Limb (tissue), 2 donors: ENCODE results near the gene GFRA4.

ENCODE experiments used
- DNase-seq, 2 donors: peaks; one replicate each; pipeline ENCODE4 v3.0.0-alpha.2; 2016; ENCODE audit errors: extremely low spot score in 2 of 2

Gene GFRA4

DNA sequence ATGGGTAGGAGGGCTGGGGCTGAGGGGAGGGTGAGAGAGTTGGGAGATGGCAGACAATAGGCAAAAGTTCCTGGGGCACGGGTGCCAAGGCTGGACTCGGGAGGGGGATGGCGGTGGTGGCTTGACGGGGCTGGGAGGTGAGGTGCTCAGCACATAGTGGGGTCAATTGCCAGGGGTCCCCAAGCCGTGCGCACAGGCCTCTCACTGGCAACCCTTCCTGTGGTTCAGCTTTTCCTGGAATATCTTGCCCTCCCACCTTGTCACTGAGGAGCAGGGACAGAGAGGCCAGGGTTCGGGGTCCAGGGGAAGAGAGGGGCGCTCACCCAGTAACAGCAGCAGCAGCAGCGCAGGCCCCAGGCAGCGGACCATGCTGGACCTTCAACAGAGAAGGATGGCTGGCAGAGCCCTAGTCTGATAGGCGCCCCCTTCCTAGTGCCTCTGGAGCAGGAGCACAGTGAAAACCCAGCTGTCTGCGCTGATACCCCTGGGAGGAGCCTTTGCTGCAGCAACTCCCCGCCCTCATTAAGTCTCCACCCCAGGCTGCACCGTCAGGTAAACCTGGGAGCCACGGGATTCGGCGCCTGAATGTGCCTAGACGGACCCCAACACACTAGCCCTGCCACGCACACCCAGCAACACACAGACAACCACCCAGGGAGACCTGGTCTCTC, at the start of gene GFRA4:
Gene GFRA4, minus strand, starts transcription at position 369 of the 671 bp plus-strand sequence. Its CDS starts 0 bp downstream, at position 369.
- no peak for DNase-seq

DNA sequence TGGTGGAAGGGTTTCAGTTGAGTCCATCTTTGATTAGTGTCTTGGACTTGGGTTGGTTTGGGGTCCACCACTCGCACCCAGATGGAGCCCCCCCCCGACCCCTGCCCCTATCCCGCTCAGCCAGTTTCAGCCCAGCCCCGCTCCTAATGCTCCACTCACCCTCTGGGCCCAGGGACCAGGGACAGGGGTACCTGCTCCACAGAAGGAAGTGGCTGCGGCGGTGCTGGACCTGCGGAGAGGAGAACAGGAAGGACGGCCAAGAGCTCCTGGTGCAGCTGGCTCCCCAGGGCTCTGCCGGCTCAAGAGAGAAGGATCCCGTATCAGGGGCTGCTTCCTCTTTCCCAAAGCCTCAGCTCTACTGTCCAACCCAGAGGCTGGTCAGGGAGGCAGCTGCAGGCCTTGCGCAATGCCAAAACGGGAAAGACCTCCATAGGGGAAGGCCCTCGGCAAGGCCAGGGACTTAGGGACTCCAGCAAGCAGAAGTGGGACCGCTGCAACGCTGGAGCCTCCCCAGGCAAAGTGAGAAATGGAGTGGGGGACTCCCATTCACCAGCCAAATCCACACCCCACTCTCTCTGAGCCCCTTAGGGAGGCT, 49.2 kb upstream of the GFRA4 start, which contains the start of gene SIGLEC1:
Gene SIGLEC1, minus strand, starts transcription at position 322 of the 595 bp plus-strand sequence. CDS start 5,472 bp downstream, outside the sequence.
- DNase-seq = peak in 1 of 2 donors; percentile 21

DNA sequence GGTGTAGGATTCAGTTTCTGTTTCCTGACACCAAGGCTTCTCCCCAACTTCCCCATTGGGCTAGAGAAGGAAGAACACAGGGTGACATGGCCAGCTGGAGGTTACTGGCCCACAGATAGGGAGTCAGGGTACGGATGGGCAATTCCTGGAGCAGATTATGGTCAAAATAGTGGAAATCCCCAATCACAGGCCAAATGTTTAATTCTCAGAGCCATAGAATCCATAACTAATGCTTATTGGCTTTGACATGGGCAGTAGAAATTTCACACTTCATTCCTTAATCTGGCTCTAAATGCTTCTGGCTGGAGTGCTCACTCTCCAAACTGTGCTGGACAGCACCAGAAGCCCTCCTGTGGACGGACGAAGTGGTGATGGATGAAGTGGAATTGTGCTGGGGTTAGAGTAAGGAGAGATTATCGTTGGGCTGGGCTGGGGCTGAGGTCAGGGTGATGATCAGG, 48.3 kb upstream of the GFRA4 start:
- DNase-seq = peak in 1 of 2 donors; percentile 18

GRCh38 chr20:3710703-3711483, 47.7 kb upstream of the GFRA4 start:
- DNase-seq = peak in 1 of 2 donors; percentile 91

DNA sequence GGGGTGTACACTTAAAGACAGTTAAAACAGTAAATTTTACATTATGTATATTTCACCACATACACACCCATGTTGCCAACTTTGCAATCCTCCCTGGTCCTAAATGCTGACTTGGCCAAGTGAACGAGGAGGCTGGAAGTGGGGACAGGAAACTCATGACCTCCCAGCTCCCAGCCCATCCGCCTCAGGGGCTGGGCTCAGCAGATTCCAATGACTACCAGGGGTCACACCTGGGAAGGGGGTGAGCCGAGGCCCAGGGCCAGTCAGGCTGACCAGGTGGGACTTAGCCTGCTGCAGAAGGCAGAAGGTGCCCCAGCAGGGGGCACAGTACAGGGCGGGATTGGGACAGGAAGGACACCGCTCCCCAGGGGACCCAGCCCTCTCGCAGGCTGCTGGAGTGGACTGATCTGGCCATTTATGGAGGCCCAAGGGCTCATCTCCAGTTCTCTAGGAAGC, 46.8 kb upstream of the GFRA4 start:
- peak in 1 of 2 donors; percentile 31 for DNase-seq

GRCh38 chr20:3707508-3707899, 44.3 kb upstream of the GFRA4 start:
- no peak for DNase-seq

DNA sequence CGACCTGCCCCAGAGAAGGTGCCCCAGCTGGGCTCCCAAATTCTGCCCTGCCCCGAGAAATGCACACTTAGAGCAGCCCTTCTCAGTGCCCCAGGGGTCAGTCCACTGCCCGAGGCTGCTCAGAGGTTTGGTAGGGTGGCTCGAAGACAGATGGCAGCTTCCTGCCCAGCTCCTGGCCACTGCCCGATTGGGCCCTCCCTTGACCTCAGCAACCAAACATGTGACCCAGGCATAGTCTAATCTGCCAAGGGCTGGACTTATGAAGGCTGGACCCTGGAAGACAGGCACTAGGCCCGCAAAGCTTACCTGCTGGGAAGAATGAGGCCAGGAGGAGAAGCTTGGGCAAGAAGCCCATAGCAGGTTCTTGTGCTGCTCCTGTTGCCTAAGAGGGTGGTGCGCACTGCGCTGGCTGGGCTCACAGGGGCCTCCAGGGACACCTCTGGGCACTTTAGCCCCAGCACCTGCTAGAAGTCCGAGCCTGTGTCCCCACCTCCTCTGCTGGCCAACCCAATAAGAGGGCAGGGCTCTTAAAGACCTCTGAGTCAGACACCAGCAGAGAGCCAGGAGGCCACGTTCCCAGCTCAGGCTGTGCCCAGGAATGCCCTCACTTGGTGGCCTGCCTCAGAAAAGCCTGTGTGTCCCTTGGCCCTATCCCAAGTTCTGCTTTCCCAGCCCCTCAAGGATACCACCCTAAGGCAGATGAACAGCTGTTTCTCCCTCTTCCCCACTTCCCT, 43.7 kb upstream of the GFRA4 start:
- no peak for DNase-seq

GRCh38 chr20:3705970-3706739, 43.0 kb upstream of the GFRA4 start:
- DNase-seq = no peak

GRCh38 chr20:3705491-3705969, 42.3 kb upstream of the GFRA4 start:
- DNase-seq = no peak

GRCh38 chr20:3704087-3704486, 40.9 kb upstream of the GFRA4 start:
- DNase-seq = no peak

DNA sequence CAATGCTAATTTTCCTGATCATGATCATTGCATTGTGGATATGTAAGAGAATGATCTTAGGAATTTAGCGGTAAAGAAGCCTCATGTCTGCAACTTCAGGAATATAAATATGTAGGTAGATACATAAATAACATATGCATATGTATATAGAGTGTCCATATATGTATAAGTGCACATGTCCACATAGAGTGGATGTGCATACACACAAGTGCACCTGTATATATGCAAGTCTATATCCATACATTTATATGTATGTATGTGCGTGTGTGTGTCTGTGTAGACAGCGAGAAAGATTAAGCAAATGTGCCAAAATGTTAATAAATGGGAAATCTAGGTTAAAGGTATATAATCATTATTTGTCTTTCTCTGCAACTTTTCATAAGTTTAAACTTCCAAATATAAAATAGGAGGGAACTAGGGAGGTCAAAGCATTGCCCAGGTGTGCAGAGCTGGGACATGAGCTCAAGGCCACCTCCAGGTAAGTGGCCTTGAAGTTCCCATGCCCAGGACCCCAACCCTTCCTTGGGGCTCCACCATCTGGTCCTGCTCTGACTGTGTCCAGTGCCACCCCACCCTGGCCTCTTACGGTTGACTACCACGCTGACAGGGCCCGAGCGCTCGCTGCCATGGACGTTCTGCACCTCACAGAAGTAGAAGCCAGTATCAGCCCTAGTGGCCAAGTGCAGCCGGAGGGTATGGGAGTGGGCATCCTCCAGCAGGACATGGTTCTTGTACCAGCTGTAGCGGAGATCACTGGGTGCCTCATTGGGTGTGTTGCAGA, 39.6 kb upstream of the GFRA4 start:
- no peak for DNase-seq

DNA sequence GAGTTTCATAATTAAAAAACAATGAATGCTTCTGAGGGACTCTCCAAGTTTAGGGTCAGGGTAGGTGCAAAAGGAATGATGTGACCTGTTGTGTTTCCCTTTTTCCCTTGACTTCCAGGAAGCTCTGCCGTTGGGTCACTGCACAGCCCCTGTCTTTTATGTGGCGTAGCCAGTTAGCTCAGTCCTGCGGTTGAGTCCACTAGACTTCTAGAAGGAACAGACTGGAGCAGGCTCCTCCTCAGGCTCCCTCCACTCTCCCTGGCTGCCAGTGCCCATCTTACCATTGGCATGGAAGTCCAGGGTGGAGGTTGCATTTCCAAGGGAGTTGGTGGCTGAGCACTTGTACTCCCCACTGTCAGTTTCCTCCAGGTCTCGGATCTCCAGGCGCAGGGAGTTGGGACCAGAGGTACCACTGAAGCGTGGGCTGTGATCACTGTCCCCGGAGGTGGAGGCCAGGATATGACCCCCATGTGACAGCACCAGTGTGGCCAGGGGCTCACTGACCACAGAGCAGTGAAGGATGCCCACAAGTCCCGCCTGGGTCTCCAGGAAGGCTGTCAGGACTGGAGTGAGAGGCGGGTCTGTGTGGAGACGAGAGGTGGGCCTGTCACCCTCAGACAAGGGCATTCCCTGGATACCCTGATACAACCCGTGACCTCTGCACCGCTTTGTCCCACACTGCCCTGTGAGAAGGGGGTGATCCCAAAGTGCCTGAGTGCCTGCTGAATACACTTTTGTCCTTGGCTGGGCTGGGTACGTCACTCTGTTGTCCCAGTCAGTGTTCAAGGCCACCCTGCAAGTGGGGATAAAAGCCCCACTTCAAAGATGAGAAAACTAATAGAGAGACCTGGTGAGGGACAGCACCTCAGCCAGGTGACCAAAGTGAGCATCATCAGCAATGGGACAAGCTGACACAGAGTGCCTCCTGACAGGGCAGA, 38.1 kb upstream of the GFRA4 start:
- DNase-seq = no peak

GRCh38 chr20:3699037-3699436, 35.8 kb upstream of the GFRA4 start:
- DNase-seq = no peak

DNA sequence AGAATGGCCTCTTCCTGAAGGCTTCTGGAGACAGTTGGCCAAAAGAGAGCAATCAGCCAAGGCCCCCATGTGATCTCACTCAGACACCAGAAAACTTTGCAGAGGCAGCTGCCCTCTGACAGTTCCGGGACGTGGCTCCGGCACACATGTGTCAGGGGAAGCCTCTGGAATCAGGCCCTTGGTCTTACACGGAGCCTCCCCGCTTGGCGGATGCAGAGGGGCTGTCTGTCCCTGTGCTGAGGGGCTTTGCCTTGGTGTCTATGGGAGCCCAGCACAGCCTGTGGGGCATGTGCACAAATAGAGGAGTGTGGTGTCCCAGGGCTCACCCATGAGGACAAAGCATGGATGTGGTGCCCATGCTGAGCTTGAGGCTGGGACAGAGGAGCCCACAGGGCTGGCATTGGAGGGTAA, 35.4 kb upstream of the GFRA4 start:
- peak in 1 of 2 donors; percentile 22 for DNase-seq

DNA sequence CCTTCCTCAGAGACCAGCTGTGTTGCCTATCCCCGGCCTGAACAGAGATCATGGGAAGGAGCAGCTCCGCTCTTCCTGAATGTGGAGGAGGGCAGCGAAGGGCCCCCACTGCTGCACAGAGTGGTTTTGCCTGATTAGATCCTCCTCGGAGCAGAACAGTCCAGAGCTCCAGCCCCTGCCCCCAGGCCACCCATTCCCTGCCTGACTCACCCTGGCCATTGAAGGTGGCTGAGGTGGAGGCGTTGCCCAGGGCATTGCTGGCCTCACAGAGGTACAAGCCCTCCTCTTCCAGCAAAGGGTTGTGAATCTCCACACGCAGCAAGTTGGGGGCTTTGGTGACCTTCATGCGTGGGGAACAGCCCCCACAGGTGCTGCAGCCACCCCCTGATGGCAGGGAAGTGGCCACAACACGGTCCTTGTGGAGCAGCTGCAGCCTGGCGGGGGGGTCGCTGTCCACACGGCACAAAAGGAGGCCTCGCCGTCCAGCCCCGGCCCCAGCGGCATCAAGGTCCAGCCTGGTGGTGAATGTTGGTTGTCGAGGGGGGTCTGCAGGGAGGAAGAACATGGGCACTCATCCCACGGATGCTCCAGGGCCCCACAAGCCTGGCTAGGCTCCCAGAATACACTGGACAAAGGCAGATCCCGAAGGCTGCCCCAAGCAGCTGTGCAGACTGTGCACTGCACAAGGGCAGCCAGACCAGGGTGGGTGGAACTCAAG, 34.5 kb upstream of the GFRA4 start:
- peak in 1 of 2 donors; percentile 16 for DNase-seq

- peak in 1 of 2 donors; percentile 21 for DNase-seq
Observed at GRCh38 chr20:3696745-3697587, 33.8 kb upstream of the GFRA4 start.

GRCh38 chr20:3696200-3696599, 33.0 kb upstream of the GFRA4 start:
- DNase-seq = no peak
